ENCODE results near the gene SNX7. TPM values are rescaled to one million over a fixed set of nuclear protein-coding genes. Genes with fewer than 3 reads are reported as not detected.

The SNX7 gene
- polyA plus RNA-seq, 3 donors: 0.04 to 3.9 (median 0.15) TPM

- WGBS (ENCODE audit: insufficient coverage): 100% methylated on average over 1 of the region's 2 CpGs
- no peak for DNase-seq
Observed at GRCh38 chr1:98781906-98782305, 120.4 kb downstream of the SNX7 start.

GRCh38 chr1:98783821-98784220 lies 122.3 kb downstream of the SNX7 start:
- 95% methylated on average over 6 of the region's 6 CpGs for WGBS (ENCODE audit: insufficient coverage)
- TF ChIP-seq CTCF (IDR thresholded peaks at IDR 0.05): no peak
- Histone ChIP-seq H3K27me3 (ENCODE audit: control insufficient read depth in 2 of 2, insufficient read depth in 2 of 2, low read length in 2 of 2) (no peaks in the 10 kb centered on the region), H3K36me3 (replicated peaks in 1 of 2; ENCODE audit: control insufficient read depth in 1 of 2, insufficient read depth in 2 of 2, low read length in 2 of 2) (no peaks in the 10 kb centered on the region), H3K4me3 (replicated peaks in 1 of 3; ENCODE audit: low read depth in 2 of 3, low read length in 3 of 3) (no peak overlapping the region), H3K4me1 (ENCODE audit: control insufficient read depth in 1 of 2, insufficient read depth in 2 of 2, low read length in 2 of 2) (no peaks in the 10 kb centered on the region), H3K27ac (ENCODE audit: low read depth in 1 of 2, low read length in 2 of 2) (no peak overlapping the region), H2AFZ (ENCODE audit: insufficient read depth, low read depth, low read length, poor library complexity, severe bottlenecking) (no peak overlapping the region), H3K9ac (ENCODE audit: insufficient read depth, low read length, poor library complexity, severe bottlenecking) (no peak overlapping the region), H4K20me1 (ENCODE audit: insufficient read depth, low read length) (no peaks in the 10 kb centered on the region), H3K9me3 (replicated peaks in 1 of 2; ENCODE audit: control insufficient read depth in 1 of 2, insufficient read depth in 1 of 2, low read length in 2 of 2) (peaks cover 12 to 16% of the 10 kb centered on the region in 2 donors), H3K79me2 (ENCODE audit: insufficient read depth, low read length) (no peaks in the 10 kb centered on the region), H3K4me2 (replicated peaks; ENCODE audit: extremely low read depth, low read length, poor library complexity, severe bottlenecking) (no peak overlapping the region)
- intact Hi-C loops (cut with micrococcal nuclease): no loop called here
- Mint-ChIP-seq H3K4me3 (no peak overlapping the region), H3K36me3 (no peaks in the 10 kb centered on the region), H3K9me3 (peaks cover 9 to 26% (median 18%) of the 10 kb centered on the region in 7 donors), H3K27me3 (ENCODE audit: low read depth in 3 of 3) (peaks cover 0 to 6% (median 2%) of the 10 kb centered on the region in 3 donors), H3K27ac (no peak overlapping the region), H3K4me1 (no peaks in the 10 kb centered on the region)
- DNase-seq: no peak

More at GRCh38 chr1:98781906-98782305, 120.4 kb downstream of the SNX7 start:
- H3K79me2 ChIP-seq (ENCODE audit: insufficient read depth, low read length): no peaks in the 10 kb centered on the region
- no peaks in the 10 kb centered on the region for H4K20me1 ChIP-seq (ENCODE audit: insufficient read depth, low read length)
- no peak overlapping the region for H3K4me2 ChIP-seq (replicated peaks; ENCODE audit: extremely low read depth, low read length, poor library complexity, severe bottlenecking)
- no peaks in the 10 kb centered on the region for H3K4me1 Mint-ChIP-seq
- intact Hi-C loops (cut with micrococcal nuclease): no loop called here
- TF ChIP-seq CTCF (IDR thresholded peaks at IDR 0.05): no peak
- no peak overlapping the region for H3K27ac ChIP-seq (ENCODE audit: low read depth in 1 of 2, low read length in 2 of 2)
- no peak overlapping the region for H3K4me3 Mint-ChIP-seq
- no peaks in the 10 kb centered on the region for H3K27me3 ChIP-seq (ENCODE audit: control insufficient read depth in 2 of 2, insufficient read depth in 2 of 2, low read length in 2 of 2)
- H3K27me3 Mint-ChIP-seq (ENCODE audit: low read depth in 3 of 3): peaks cover 0 to 3% (median 2%) of the 10 kb centered on the region in 3 donors
- H3K9me3 Mint-ChIP-seq: peaks cover 6 to 22% (median 17%) of the 10 kb centered on the region in 7 donors
- no peaks in the 10 kb centered on the region for H3K4me1 ChIP-seq (ENCODE audit: control insufficient read depth in 1 of 2, insufficient read depth in 2 of 2, low read length in 2 of 2)
- H3K36me3 ChIP-seq (replicated peaks in 1 of 2; ENCODE audit: control insufficient read depth in 1 of 2, insufficient read depth in 2 of 2, low read length in 2 of 2): no peaks in the 10 kb centered on the region
- H3K9ac ChIP-seq (ENCODE audit: insufficient read depth, low read length, poor library complexity, severe bottlenecking): no peak overlapping the region
- no peak overlapping the region for H3K27ac Mint-ChIP-seq
- H3K36me3 Mint-ChIP-seq: no peaks in the 10 kb centered on the region
- no peak overlapping the region for H3K4me3 ChIP-seq (replicated peaks in 1 of 3; ENCODE audit: low read depth in 2 of 3, low read length in 3 of 3)
- peaks cover 12 to 16% of the 10 kb centered on the region in 2 donors for H3K9me3 ChIP-seq (replicated peaks in 1 of 2; ENCODE audit: control insufficient read depth in 1 of 2, insufficient read depth in 1 of 2, low read length in 2 of 2)
- H2AFZ ChIP-seq (ENCODE audit: insufficient read depth, low read depth, low read length, poor library complexity, severe bottlenecking): no peak overlapping the region
